Neural crest cell (in vitro differentiated cells): Measurements from ENCODE around the gene CDH18. TPM values are rescaled to one million over a fixed set of nuclear protein-coding genes. Genes with fewer than 3 reads are reported as not detected.

Experiments used
- DNase-seq: peaks from one replicate; pipeline ENCODE4 v3.0.0; 2021; ENCODE audit warnings: low read depth, mixed read lengths, low spot score
- H3K27ac Mint-ChIP-seq: one replicate; pipeline ENCODE4 v1.8.0; 2021; ENCODE audit warnings: mild to moderate bottlenecking, mixed read lengths; ENCODE audit not compliant: unreplicated experiment
- H3K27me3 Mint-ChIP-seq: 2 replicates; pipeline ENCODE4 v1.8.0; 2021; ENCODE audit warnings: low read depth, mild to moderate bottlenecking, mixed read lengths
- H3K36me3 Mint-ChIP-seq: 2 replicates; pipeline ENCODE4 v1.8.0; 2021; ENCODE audit warnings: low read depth, mild to moderate bottlenecking, mixed read lengths
- H3K4me1 Mint-ChIP-seq: 2 replicates; pipeline ENCODE4 v1.8.0; 2021; ENCODE audit warnings: mixed read lengths
- H3K4me3 Mint-ChIP-seq: one replicate; pipeline ENCODE4 v1.8.0; 2021; ENCODE audit warnings: mild to moderate bottlenecking, mixed read lengths
- H3K9me3 Mint-ChIP-seq: 2 replicates; pipeline ENCODE4 v1.8.0; 2021; ENCODE audit warnings: mixed read lengths
- total RNA-seq: library from RNA; stranded (reverse); gene quantifications from 2 replicates; pipeline ENCODE4 v1.2.1, GENCODE V29; 2021
- TF ChIP-seq, protein P1 (sequence below): fragments of 200-600 bp; sonication (generic); conservative IDR thresholded peaks from 2 replicates; pipeline ENCODE4 v1.5.0; 2021; ENCODE audit warnings: antibody characterized with exemption, mild to moderate bottlenecking

Gene CDH18
- total RNA-seq, 1 donor from 2014 or later, result 2.2 TPM

DNA sequence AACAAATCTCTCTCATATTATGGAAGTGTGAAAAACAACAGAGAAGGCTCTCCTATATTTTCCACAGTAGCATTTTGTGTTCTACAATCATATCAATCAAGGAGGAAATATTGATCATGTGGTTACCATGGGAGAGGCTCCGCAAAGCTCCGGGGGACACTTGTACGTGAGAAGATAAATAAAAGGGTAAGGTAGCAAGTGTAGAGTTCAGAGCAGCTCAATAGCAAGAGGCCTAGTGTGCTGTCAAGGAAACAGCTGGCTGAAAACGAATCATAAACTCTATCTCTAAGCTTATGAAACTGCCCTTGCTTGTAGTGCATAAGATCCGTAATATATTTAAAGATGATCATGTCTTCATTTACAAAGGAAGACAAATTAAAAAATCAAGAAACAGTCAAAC is 57.5 kb downstream of the CDH18 start:
- Mint-ChIP-seq H3K27me3 (no peaks in the 10 kb centered on the region), H3K27ac (no peak overlapping the region), H3K4me3 (no peak overlapping the region), H3K9me3 (no peaks in the 10 kb centered on the region), H3K36me3 (no peaks in the 10 kb centered on the region), H3K4me1 (peaks cover 22% of the 10 kb centered on the region)
- DNase-seq, result no peak
- TF ChIP-seq, protein P1, sequence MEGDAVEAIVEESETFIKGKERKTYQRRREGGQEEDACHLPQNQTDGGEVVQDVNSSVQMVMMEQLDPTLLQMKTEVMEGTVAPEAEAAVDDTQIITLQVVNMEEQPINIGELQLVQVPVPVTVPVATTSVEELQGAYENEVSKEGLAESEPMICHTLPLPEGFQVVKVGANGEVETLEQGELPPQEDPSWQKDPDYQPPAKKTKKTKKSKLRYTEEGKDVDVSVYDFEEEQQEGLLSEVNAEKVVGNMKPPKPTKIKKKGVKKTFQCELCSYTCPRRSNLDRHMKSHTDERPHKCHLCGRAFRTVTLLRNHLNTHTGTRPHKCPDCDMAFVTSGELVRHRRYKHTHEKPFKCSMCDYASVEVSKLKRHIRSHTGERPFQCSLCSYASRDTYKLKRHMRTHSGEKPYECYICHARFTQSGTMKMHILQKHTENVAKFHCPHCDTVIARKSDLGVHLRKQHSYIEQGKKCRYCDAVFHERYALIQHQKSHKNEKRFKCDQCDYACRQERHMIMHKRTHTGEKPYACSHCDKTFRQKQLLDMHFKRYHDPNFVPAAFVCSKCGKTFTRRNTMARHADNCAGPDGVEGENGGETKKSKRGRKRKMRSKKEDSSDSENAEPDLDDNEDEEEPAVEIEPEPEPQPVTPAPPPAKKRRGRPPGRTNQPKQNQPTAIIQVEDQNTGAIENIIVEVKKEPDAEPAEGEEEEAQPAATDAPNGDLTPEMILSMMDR, result no peak

DNA sequence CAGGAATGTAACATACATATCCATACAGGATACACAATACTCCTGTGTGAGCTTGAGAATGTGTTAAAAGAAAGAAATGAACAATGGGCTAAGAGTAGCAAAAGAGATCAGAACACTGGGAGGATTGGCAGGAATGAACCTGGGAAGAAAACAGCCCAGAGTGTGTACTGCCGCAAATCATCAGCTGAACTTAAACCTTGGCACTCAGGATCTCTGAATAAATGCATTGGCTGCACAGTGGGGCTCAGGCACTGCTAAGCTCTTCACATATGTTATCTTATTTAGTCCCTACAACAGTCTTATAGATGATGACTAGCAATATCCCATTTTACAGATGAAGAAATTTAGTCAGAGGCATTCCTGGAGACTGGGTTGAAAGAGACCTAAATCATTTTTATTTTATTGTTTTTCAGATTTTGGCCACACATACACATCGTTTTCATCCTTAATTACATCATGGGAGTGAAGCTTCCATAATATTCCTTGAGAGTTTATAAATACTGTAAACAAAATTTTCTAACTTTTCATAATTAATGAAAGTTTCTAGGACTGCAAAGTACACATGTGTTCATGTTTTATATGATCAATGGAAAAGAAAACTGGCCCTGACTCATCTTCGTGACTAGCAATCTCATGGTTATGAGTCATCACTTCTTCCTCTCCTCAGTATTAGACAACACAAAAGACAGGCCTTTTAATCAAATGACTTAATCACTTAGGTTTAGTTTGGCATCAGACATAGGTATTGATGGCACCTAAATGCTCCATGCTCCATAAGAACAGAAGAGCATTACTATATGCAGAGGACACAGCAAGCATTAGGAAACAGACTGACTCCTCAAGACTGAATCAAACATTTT is 59.2 kb downstream of the CDH18 start:
- no peaks in the 10 kb centered on the region for H3K36me3 Mint-ChIP-seq
- H3K4me1 Mint-ChIP-seq, result peaks cover 22% of the 10 kb centered on the region
- no peak overlapping the region for H3K27ac Mint-ChIP-seq
- H3K4me3 Mint-ChIP-seq, result no peak overlapping the region
- no peak for DNase-seq
- H3K27me3 Mint-ChIP-seq, result no peaks in the 10 kb centered on the region
- H3K9me3 Mint-ChIP-seq, result no peaks in the 10 kb centered on the region
- TF ChIP-seq, protein P1, result no peak

DNA sequence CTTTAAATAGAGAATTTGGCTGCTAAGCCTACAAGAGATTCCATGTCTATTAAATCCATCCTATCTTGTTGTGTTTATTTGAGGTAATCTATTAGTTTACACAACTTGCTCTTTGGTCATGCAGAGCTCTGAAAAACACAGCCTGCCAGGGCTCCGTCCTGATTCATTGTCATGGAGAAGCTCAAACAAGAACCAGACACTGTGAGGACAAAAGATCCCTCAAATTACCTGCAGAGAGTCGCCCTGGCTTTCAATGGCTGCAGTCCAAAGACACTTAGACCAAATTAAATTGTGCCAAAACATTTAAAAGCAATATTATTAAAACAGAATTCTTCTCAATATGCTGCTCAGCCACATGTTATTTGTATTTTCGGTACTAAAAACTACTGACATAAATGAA is 60.1 kb downstream of the CDH18 start:
- Mint-ChIP-seq H3K27me3 (no peaks in the 10 kb centered on the region), H3K4me3 (no peak overlapping the region), H3K9me3 (no peaks in the 10 kb centered on the region), H3K36me3 (no peaks in the 10 kb centered on the region), H3K4me1 (peaks cover 22% of the 10 kb centered on the region), H3K27ac (no peak overlapping the region)
- TF ChIP-seq, protein P1, result no peak
- DNase-seq, result no peak

DNA sequence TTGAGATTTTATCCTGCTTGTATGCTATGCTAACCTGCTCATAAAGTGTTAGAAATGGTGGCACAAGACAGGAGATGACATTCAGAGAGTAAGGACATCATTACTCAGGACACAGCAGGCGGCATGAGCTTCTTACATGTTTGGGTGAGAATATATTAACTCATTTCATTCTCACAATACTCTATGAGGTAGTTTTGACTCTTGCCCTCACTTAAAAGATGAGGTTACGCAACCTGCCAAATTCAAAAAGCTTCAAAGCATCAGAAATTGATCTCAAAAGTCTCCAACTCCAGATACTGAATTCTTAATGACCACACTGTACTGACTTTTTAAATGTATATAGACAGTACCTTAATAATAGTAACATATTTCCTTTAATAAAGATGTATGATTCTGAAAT is 60.8 kb downstream of the CDH18 start:
- no peak overlapping the region for H3K27ac Mint-ChIP-seq
- H3K9me3 Mint-ChIP-seq, result no peaks in the 10 kb centered on the region
- TF ChIP-seq, protein P1, result no peak
- DNase-seq, result no peak
- no peak overlapping the region for H3K4me3 Mint-ChIP-seq
- peaks cover 22% of the 10 kb centered on the region for H3K4me1 Mint-ChIP-seq
- H3K27me3 Mint-ChIP-seq, result no peaks in the 10 kb centered on the region
- no peaks in the 10 kb centered on the region for H3K36me3 Mint-ChIP-seq

DNA sequence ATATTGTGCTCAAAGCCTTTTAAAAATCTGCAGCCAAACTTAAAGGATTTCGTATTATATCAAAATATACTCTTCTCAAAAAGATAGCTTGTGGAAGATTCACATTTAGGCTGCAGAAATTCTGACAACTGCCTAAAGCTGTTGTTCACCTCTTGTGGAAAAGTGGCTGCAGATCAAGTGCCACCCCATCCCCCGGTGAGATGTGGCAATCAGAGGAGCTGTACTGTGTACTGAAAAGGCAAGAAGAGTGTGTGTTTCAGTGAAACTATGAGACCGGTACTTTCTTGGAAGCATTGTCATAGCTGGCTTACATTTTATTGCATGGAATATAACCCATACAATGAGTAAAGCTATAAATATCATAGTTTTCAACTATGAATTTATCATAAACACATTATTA is 64.3 kb downstream of the CDH18 start:
- no peaks in the 10 kb centered on the region for H3K36me3 Mint-ChIP-seq
- H3K4me1 Mint-ChIP-seq, result peaks cover 9% of the 10 kb centered on the region
- no peak overlapping the region for H3K27ac Mint-ChIP-seq
- no peaks in the 10 kb centered on the region for H3K27me3 Mint-ChIP-seq
- no peak overlapping the region for H3K4me3 Mint-ChIP-seq
- DNase-seq, result no peak
- TF ChIP-seq, protein P1, result no peak
- no peaks in the 10 kb centered on the region for H3K9me3 Mint-ChIP-seq
